Measurements from ENCODE around the gene USP43.

The USP43 gene

DNA sequence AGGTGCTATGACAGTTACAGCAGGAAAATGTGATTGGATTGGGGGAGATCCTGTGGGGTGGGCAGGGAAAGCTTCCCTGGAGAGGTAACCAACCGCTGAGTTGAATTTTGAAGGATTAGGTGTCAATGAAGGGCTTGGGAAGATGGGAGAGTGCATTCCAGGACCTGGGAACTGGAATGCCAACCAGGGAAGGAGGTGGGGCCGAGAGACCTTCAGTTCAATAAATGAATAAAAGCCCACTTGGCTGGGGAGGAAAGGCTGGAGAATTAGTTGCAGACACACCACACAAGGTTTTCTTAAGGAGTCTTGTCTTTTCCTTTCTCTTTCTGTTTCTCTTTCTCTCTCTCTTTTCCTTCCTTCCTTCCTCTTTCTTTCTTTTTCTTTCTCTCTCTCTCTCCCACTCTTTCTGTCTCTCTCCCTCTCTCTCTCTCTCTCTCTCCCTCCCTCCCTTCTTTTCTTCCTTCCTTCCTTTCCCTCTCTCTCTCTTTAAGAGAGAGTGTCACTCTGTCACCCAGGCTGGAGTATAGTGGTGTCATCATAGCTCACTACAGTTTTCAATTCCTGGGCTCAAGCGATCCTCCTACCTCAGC, 3.3 kb downstream of the USP43 start:
- no peak for TF ChIP-seq GATA3 (IDR thresholded peaks at IDR 0.05; ENCODE audit: low read depth, low read length)
- no peak for TF ChIP-seq GATA2 (IDR thresholded peaks at IDR 0.05; ENCODE audit: low read depth, low read length)

DNA sequence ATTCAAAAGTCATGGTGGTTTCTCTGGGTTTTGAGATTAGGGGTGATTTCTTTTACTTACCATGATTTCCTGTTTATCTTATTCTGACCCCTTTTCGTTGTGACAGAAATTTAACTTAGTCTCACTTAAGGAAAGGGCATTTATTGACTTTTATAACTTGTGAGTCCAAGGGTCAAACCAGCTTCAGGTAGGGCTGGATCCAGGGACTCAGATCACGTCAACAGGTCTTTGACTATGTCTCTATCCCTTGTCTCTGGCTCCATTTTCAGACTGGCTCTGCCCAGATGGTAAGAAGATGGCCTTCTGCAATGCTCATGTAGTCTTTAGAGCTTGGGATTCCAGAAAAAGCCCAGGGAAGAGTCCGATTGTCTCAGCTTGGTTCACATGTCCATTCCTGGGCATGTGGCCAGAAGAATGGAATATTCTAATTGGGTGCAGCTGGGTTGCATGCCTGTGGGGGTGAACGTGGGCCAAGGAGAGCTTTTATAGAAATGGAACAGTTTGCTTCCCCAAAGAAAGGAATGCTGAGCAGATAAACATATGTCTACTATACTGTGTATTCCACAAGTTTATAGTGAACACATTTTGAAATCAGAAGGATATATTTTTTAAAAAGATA, 13.4 kb downstream of the USP43 start:
- TF ChIP-seq GATA3 (IDR thresholded peaks at IDR 0.05; ENCODE audit: low read depth, low read length) (no peak), GATA2 (IDR thresholded peaks at IDR 0.05; ENCODE audit: low read depth, low read length) (no peak)

DNA sequence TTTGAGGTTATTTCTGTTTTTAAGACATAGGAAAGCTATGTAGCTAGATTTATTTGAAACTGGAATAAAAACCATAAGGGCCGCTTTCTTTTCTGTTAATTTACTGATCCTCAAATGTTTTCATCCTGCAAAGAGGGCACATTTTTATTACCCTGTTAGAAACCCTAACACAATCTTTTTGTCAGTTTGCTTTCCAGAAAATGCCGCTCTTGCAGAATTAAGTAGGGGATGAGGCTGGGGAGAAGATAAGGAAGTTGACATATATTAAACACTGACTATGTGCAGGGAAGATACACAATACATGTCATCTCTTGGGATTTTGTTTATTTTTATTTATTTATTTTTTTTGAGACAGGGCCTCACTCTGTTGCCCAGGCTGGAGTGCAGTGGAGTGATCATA, 15.7 kb downstream of the USP43 start:
- no peak for TF ChIP-seq GATA3 (IDR thresholded peaks at IDR 0.05; ENCODE audit: low read depth, low read length)
- no peak for TF ChIP-seq GATA2 (IDR thresholded peaks at IDR 0.05; ENCODE audit: low read depth, low read length)

DNA sequence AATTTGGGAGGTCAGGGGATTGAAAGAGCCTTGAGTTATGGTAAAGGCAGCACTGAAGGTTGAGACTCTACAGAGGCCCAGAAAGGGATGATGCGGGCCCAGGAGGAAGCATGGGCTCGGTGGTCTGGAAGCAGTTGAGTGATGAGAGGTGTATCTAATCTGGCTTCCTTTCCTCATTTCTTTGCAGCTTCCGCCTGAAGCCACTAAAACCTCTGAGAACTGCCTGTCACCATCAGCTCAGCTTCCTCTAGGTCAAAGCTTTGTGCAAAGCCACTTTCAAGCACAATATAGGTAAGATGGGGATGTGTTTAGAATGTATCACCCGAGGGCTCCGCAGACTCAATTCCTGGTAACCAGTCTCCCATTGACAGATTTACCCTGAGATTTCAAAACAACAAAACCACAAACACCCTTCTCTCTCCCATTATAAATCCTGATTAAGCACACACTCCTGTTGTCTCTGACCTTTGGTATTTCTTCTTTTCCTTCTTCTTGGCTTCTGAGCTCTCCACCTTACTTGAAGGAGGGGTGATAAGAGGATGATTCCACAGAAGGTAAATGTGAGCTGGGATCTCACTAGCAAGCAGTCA, 21.2 kb downstream of the USP43 start:
- TF ChIP-seq GATA2 (IDR thresholded peaks at IDR 0.05; ENCODE audit: low read depth, low read length) (no peak), GATA3 (IDR thresholded peaks at IDR 0.05; ENCODE audit: low read depth, low read length) (no peak)

DNA sequence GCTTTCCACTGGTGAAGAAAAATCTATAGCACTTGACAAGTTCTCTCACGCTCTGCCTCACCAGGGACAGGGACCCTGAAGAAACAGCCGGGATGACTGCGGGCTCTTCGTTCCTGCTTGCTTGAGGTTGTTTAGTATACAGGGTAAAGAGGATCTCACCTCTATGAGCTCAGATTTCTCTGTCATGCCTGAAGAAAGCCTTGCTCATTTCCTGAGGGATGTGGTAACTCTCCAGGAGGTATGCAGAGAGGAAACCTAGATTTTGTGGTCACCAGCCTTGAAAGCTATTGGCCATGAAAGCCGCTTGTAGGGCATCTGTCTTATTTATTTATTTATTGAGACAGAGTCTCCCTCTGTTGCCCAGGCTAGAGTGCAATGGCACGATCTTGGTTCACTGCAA, 23.2 kb downstream of the USP43 start:
- no peak for TF ChIP-seq GATA2 (IDR thresholded peaks at IDR 0.05; ENCODE audit: low read depth, low read length)
- TF ChIP-seq GATA3 (IDR thresholded peaks at IDR 0.05; ENCODE audit: low read depth, low read length), result no peak

DNA sequence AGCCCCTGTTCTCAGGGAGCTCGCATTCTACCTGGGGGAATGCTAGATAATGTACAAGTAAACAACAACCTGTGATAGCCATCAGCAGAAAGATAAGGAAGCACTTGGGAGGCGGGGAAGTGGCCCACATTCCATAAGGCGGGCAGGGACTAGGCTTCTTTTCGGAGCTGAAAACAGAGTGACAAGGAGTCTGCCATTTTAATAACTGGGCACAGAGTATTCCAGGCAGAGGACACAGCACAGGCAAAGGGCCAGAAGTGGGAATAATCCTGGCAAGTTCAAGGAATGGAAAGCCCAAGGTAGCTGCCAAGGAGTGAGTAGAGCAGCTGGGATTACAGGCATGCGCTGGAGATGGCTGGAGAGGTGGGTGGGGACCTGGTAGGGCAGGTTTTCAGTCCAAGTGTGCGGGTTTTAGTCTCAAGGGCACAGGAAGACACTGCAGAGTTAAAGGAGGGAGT, 24.3 kb downstream of the USP43 start:
- TF ChIP-seq GATA2 (IDR thresholded peaks at IDR 0.05; ENCODE audit: low read depth, low read length) (no peak), GATA3 (IDR thresholded peaks at IDR 0.05; ENCODE audit: low read depth, low read length) (no peak)

DNA sequence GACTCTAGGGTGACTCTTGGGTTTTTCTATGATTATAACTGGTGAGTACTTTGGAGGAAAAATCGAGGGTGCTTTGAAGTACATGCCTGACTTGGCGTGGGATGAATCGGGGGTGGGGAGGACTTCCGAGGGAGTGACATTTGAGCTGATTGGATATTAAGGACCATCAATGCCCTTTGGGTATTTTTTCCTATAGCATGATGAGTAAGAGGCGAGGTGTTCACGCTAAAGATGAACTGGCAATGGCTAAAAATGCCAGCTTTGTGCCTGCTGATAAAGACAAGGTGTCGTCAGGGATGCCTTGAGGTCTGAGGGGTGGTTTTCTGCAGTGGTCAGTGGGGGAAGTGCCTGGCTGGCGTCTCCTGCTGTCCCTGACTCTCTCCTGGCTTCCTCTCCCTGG, 25.3 kb downstream of the USP43 start:
- TF ChIP-seq GATA3 (IDR thresholded peaks at IDR 0.05; ENCODE audit: low read depth, low read length), result no peak
- TF ChIP-seq GATA2 (IDR thresholded peaks at IDR 0.05; ENCODE audit: low read depth, low read length), result no peak

DNA sequence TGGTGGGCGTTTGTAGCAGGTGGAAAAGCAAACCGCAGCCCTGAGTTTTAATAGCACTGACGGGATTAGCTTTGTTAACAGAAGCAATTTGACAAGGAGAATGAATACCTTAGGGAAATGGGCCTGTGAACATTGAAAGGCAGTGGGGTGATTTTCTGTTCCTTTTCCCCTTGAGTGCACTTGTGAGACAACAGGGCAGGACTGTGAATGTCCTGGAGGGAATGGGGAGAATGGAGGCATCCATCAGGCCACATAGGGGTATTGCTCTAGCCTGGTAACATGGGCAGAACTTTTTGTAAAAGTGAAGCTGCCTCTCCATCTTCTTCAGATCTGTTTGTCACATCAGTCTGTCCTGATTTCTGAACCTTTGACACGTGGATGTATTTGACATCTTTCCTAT, 26.2 kb downstream of the USP43 start:
- TF ChIP-seq GATA2 (IDR thresholded peaks at IDR 0.05; ENCODE audit: low read depth, low read length), result no peak
- TF ChIP-seq GATA3 (IDR thresholded peaks at IDR 0.05; ENCODE audit: low read depth, low read length), result no peak

DNA sequence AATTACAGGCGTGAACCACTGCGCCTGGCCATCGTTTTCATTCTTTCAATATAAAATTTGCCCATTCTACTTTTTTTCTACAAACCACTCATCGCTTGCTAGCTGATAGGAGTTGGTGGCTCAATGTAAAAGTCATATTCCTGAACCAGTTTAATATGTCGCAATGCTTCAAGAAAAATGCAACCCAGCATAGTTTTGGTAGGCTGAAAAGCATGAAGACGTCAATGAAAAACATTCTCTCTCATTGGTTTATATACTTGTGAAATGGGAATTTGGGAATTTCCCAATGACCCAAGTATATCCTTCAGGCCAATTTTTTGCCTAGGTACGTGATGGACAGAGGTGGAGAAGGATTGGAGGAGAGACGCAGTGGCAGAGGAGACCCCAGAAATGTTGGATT, 26.9 kb downstream of the USP43 start:
- TF ChIP-seq GATA2 (IDR thresholded peaks at IDR 0.05; ENCODE audit: low read depth, low read length) (no peak), GATA3 (IDR thresholded peaks at IDR 0.05; ENCODE audit: low read depth, low read length) (no peak)

DNA sequence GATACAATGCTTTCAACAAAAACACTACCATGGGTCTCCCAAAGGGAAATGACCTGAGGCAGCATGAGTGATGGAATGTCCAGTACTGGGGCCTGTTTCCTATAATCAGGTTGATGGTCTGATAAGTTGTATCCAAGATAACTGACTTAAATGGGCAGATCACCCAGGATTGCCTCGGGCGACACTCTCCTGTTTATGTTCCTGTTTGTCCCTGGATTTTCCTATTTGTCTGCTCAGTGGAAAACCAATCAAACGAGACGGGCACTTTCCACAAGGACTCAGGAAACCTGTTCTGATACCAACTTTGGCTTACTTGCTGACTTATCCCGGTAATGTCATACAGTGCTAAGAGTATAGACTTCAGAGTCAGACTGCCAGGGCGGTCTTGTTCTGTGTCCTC, 27.4 kb downstream of the USP43 start:
- no peak; the same call in 1 of the 2 replicates for TF ChIP-seq GATA2 (IDR thresholded peaks at IDR 0.05; ENCODE audit: low read depth, low read length)
- no peak for TF ChIP-seq GATA3 (IDR thresholded peaks at IDR 0.05; ENCODE audit: low read depth, low read length)

DNA sequence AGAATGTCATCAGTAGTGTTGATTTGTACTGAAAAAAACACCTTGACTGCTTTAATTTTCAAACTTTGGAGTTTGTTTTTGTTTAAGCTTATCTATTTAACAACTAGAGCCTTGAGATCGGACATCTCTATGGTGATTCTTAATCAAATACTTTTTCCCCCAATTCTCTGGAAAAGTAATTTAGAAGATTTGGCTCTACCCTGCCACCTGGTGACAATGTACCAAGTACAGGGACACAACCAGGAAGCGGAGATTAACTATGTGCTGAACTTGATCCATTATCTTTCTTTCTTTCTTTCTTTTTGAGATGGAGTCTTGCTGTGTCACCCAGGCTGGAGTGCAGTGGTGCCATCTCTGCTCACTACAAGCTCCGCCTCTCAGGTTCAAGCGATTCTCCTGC, 30.8 kb downstream of the USP43 start:
- TF ChIP-seq GATA2 (IDR thresholded peaks at IDR 0.05; ENCODE audit: low read depth, low read length) (no peak), GATA3 (IDR thresholded peaks at IDR 0.05; ENCODE audit: low read depth, low read length) (no peak)

DNA sequence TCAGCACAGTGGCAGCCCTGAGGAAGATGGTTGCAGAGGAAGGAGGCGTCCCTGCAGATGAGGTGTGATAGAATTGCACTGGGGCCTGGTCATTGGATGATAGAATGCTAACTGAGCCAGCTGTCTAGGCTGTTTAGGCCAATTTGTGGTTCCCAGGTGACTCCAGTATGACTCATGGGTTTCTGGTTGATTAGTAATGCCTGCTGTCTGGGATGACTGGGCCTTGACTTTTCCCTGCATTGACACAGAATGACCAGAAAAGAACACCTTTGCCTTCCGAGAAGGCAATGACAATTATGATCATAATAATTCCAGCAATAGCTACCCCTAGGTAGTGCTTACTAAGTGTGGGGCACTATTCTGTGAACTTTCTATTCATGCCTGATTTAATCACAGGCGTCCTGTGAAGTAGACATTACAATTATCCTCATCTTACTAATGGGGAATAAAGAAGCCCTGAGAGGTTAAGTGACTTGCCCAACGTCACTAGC, 31.5 kb downstream of the USP43 start:
- no peak for TF ChIP-seq GATA3 (IDR thresholded peaks at IDR 0.05; ENCODE audit: low read depth, low read length)
- no peak for TF ChIP-seq GATA2 (IDR thresholded peaks at IDR 0.05; ENCODE audit: low read depth, low read length)

DNA sequence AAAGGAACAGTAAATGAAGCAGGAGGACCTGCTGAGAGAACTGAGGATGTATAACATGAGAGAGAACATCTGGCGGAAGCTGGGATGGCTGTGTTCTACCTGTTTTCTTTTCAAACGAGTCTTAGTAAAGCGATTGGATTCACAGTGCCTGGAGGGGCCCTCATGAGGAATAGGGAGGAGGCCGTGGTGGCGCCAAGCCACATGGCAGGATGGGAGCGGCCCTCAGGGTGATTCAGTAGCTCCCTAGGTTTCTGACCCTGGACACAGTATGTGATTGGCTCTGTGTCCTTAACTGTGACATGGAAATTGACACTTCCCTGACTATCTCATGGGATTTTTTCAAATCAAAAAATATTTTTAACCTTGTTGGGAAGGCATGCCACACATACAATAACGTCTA, 32.1 kb downstream of the USP43 start:
- TF ChIP-seq GATA3 (IDR thresholded peaks at IDR 0.05; ENCODE audit: low read depth, low read length) (no peak), GATA2 (IDR thresholded peaks at IDR 0.05; ENCODE audit: low read depth, low read length) (no peak)

DNA sequence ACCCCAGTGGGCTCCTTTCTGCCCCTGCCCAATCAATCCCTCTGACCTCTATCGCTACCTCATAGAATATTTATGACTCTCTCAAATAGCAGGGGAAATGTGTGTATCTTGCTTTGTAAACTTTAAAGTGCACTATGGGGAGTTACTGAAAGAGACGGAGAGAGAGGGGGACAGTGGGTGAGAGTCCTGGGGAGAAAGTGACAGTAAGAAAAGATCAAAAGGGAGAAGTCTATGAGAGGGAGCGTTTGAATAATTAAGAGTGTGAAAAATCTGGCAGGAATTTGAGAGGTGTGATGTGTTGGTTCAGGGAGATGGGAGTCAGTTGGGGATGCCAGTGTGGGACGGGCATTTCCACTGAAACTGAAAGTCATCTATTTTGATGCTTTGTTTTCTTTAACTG, 32.6 kb downstream of the USP43 start:
- no peak for TF ChIP-seq GATA2 (IDR thresholded peaks at IDR 0.05; ENCODE audit: low read depth, low read length)
- TF ChIP-seq GATA3 (IDR thresholded peaks at IDR 0.05; ENCODE audit: low read depth, low read length), result no peak
